Common myeloid progenitor, CD34-positive (primary cell): ENCODE results near the gene SEL1L.

ENCODE experiments used
- CTCF ChIA-PET: fragments of 350-600 bp; sonication (Branson Sonifier 250); formaldehyde crosslinking; loops from one replicate; lab custom pipeline; 2021; ENCODE audit warnings: antibody characterized with exemption; lab: Charles Lee
- POLR2A ChIA-PET: fragments of 350-600 bp; sonication (Branson Sonifier 250); formaldehyde crosslinking; loops from one replicate; lab custom pipeline; 2021; ENCODE audit warnings: antibody characterized with exemption; lab: Charles Lee
- DNase-seq, 3 donors: peaks; one replicate each; pipeline versions ENCODE4 v3.0.0 to v3.0.0-alpha.2; 2013
- H3K27ac ChIP-seq, 2 experiments: 1 replicate in 1 of 2; 2 replicates in 1 of 2; pipeline ENCODE4 v1.7.0; 2013; ENCODE audit warnings: inconsistent platforms in 2 of 2, low read length in 2 of 2, mild to moderate bottlenecking in 2 of 2, low read depth in 1 of 2, moderate library complexity in 1 of 2; ENCODE audit not compliant: severe bottlenecking in 2 of 2, insufficient read depth in 1 of 2, poor library complexity in 1 of 2
- H3K27me3 ChIP-seq, 5 experiments: replicated peaks in 2 of 5; 1 replicate in 3 of 5; 2 replicates in 2 of 5; pipeline versions ENCODE4 v1.6.1 to v1.7.0; 2013; ENCODE audit warnings: low read length in 4 of 5, mild to moderate bottlenecking in 2 of 5, moderate library complexity in 2 of 5, inconsistent platforms in 1 of 5; ENCODE audit not compliant: insufficient read depth in 5 of 5, control insufficient read depth in 4 of 5
- H3K36me3 ChIP-seq, 4 experiments: 1 replicate in 2 of 4; 2 replicates in 2 of 4; pipeline versions ENCODE4 v1.6.1 to v1.7.0; 2013; ENCODE audit warnings: low read length in 3 of 4, control low read depth in 1 of 4, mild to moderate bottlenecking in 1 of 4; ENCODE audit not compliant: control insufficient read depth in 4 of 4, insufficient read depth in 4 of 4
- H3K4me1 ChIP-seq, 4 experiments: 1 replicate in 3 of 4; 2 replicates in 1 of 4; pipeline versions ENCODE4 v1.6.1 to v1.7.1; 2013; ENCODE audit warnings: low read length in 3 of 4, mild to moderate bottlenecking in 3 of 4, control low read depth in 1 of 4, inconsistent platforms in 1 of 4, moderate library complexity in 1 of 4; ENCODE audit not compliant: control insufficient read depth in 4 of 4, insufficient read depth in 4 of 4; ENCODE audit errors: control extremely low read depth in 1 of 4
- H3K4me3 ChIP-seq, 7 experiments: 1 replicate in 4 of 7; 2 replicates in 3 of 7; pipeline versions ENCODE4 v1.5.1 to v1.7.0; 2013; ENCODE audit warnings: mild to moderate bottlenecking in 7 of 7, low read length in 6 of 7, moderate library complexity in 6 of 7, inconsistent platforms in 2 of 7, low read depth in 2 of 7, control low read depth in 1 of 7; ENCODE audit not compliant: insufficient read depth in 4 of 7, control insufficient read depth in 1 of 7; ENCODE audit errors: extremely low read depth in 1 of 7
- H3K9me3 ChIP-seq, 5 experiments: 1 replicate in 4 of 5; 2 replicates in 1 of 5; pipeline versions ENCODE4 v1.6.1 to v1.7.1; 2013; ENCODE audit warnings: low read length in 4 of 5, mild to moderate bottlenecking in 2 of 5, inconsistent platforms in 1 of 5, low read depth in 1 of 5, moderate library complexity in 1 of 5; ENCODE audit not compliant: control insufficient read depth in 4 of 5, insufficient read depth in 2 of 5; ENCODE audit errors: control extremely low read depth in 1 of 5
- WGBS: methylation state at CpG from one replicate; pipeline ENCODE4 v1.1.5; 2013; ENCODE audit not compliant: insufficient coverage; 5-methylcytosine and 5-hydroxymethylcytosine counted together

SEL1L gene

DNA sequence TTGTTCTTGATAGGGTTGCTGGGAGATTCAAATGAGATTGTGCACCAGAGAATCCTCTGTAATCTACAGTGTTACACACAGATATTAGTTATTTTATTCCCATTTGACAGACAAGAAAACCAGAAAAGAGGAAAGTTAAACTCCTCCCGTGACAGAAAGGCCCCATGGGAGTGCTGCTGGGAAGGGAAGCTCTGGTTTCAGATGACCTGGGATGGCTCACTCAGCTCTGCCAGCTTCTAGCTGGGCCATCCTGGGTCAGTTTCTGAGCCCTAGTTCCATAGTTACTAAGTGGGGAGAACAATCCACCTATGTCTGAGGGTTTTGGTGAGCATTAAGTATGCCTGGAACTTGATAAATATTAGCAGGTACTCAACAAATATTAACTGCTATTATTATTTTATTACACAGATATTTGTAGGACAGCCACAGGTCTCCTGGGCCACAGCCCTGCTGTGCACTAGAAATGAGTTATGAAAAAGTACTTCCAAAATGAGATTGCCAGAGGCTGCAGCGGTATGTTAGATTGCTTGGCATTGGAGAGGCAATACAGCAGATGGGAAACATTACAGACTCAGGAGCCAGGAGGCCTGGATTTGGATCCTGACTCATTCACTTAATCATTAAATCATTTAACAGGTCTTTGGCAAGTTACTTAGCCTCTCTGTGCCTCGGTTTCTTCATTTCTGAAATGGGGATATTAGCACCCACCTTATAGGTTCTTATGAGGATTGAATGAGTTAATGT is 86.5 kb downstream of the SEL1L start:
- Histone ChIP-seq H3K27ac (no peak overlapping the region), H3K36me3 (no peaks in the 10 kb centered on the region), H3K27me3 (no peaks in the 10 kb centered on the region), H3K4me1 (no peaks in the 10 kb centered on the region), H3K4me3 (no peak overlapping the region), H3K9me3 (no peaks in the 10 kb centered on the region)
- ChIA-PET CTCF (interaction anchor here (0.6 to 1.5 kb wide), 5 partner anchors 11 to 475 kb away, joined by 3 to 5 read pairs (median 3); no protein-coding TSS in a partner anchor), POLR2A (no interaction called here)
- no peak for DNase-seq
- WGBS, result 100% methylated on average over 2 of the region's 3 CpGs

DNA sequence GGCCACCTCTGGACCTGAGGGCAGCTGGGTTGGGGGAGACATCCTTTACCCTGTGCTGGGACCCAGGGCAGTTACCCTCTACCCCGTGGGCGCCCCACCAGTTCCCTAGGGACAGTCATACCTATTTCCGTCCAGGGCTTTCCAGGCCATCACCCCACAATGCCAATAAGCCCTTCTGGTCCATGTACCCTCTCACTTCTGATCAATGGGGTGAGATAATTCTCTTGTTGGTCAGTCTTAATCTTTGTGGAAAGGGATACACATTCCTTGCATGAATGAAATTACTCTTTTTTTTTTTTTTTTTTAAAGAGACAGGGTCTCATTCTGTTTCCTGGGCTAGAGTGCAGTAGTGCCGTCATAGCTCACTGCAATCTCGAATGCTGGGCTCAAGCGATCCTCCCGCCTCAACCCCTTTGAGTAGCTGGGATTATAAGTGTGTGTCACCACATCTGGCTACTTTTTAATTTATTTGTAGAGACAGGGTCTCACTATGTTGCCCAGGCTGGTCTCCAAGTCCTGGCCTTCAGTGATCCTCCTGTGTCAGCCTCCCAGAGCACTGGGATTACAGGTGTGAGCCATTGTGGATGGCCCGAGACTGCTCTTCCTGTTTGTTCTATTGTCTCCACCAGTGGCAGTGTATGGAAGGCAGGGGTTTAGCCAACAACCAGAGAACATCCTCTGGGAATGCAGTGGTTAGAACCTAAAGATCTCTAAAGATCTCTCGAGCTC is 87.2 kb downstream of the SEL1L start:
- 100% methylated on average over 5 of the region's 9 CpGs for WGBS
- Histone ChIP-seq H3K27ac (no peak overlapping the region), H3K4me1 (no peaks in the 10 kb centered on the region), H3K4me3 (no peak overlapping the region), H3K27me3 (no peaks in the 10 kb centered on the region), H3K36me3 (no peaks in the 10 kb centered on the region), H3K9me3 (no peaks in the 10 kb centered on the region)
- ChIA-PET CTCF (interaction anchor here (0.6 to 6.4 kb wide), 7 partner anchors 8 to 475 kb away, joined by 3 to 36 read pairs (median 3); no protein-coding TSS in a partner anchor), POLR2A (no interaction called here)
- no peak for DNase-seq

DNA sequence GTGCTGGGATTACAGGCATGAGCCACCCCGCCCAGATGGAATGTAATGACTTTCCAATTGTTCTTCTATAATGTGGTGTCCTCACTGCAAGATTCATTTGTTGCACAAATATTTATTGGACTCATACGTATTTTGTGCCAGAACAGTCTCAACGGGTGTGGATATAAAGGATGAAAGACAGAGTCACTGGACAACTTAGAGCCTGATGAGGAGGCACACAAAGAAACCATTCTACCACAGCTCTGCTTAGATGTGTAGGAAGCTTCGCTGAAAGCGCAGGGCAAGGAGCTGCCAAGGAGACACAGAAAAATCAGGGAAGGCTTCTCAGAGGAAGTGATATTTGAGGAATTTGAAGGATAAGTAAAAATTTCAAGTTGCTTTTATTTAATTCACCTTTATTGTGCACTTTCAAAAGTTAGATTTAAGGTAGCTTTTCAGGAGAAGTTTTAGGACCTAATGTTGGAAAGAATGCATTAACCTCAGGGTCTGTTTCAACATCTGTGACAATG is 92.0 kb downstream of the SEL1L start:
- CTCF ChIA-PET, result interaction anchor here (3.1 to 6.4 kb wide), 2 partner anchors 13 to 172 kb away, joined by 11 to 36 read pairs; no protein-coding TSS in a partner anchor
- H3K4me3 ChIP-seq, result no peak overlapping the region
- H3K9me3 ChIP-seq, result no peaks in the 10 kb centered on the region
- no peak for DNase-seq
- peaks cover 2 to 7% (median 4%) of the 10 kb centered on the region in 4 experiments for H3K4me1 ChIP-seq
- WGBS, result 100% methylated on average over 2 of the region's 5 CpGs
- H3K27ac ChIP-seq, result no peak overlapping the region
- H3K27me3 ChIP-seq, result no peaks in the 10 kb centered on the region
- no peaks in the 10 kb centered on the region for H3K36me3 ChIP-seq
- POLR2A ChIA-PET, result no interaction called here

DNA sequence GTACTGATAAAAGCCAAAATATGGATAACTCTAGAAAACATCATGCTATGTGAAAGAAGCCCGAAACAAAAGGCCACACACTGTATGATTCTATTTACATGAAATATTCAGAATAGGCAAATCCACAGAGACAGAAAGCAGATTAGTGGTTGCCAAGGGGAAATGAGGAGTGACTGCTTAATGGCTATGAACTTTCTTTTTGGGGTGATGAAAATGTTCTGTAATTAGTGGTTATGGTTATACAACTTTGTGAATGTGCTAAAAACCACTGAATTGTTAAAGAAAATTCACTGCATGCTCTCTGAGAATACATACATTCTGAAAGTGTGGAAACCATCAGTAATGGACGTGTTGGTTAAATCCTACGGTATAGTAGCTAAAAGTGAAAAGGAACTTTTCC is 93.6 kb downstream of the SEL1L start:
- H3K27me3 ChIP-seq, result no peaks in the 10 kb centered on the region
- H3K9me3 ChIP-seq, result no peaks in the 10 kb centered on the region
- ChIA-PET CTCF (interaction anchor here (1.3 to 6.4 kb wide), 4 partner anchors 10 to 170 kb away, joined by 3 to 36 read pairs (median 9); no protein-coding TSS in a partner anchor), POLR2A (interaction anchor here (0.8 kb wide), 1 partner anchor 133 kb away, joined by 3 read pairs; no protein-coding TSS in a partner anchor)
- no peak overlapping the region for H3K4me3 ChIP-seq
- no peaks in the 10 kb centered on the region for H3K36me3 ChIP-seq
- DNase-seq, result no peak
- H3K4me1 ChIP-seq, result peaks cover 5 to 19% (median 13%) of the 10 kb centered on the region in 4 experiments
- 100% methylated on average over 2 of the region's 3 CpGs for WGBS
- no peak overlapping the region for H3K27ac ChIP-seq

DNA sequence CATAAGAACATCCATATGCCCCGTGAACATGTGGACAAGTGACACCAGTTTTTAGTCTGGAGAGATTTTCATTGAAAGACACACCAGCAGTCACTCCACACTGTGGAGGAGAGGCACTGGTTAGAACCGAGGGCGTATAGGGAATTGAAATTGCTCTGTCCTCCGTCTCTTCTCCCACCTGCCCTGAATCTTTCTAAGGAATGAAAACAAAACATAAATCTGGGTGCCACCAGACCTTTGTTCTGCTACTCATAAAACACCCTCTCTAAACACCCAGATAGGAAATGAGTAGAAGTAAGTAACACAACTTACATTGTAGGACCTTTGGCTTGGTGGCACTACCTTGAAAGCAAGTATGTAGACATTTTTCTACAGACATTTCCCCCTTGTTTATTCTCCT is 96.4 kb downstream of the SEL1L start:
- peak overlapping the region in 4 of 7 experiments; percentile 64 to 87 (median 71) for H3K4me3 ChIP-seq
- peak in 1 of 3 donors; percentile 29 for DNase-seq
- no peaks in the 10 kb centered on the region for H3K27me3 ChIP-seq
- whole genome bisulfite sequencing, result no CpG with 5 or more reads among the region's 4 CpGs
- peaks cover 11 to 45% (median 23%) of the 10 kb centered on the region in 4 experiments for H3K4me1 ChIP-seq
- no peak overlapping the region for H3K27ac ChIP-seq
- no peaks in the 10 kb centered on the region for H3K9me3 ChIP-seq
- no peaks in the 10 kb centered on the region for H3K36me3 ChIP-seq
- CTCF ChIA-PET, result interaction anchor here (1.3 to 1.7 kb wide), 5 partner anchors 12 to 167 kb away, joined by 3 to 6 read pairs (median 3); no protein-coding TSS in a partner anchor
- POLR2A ChIA-PET, result no interaction called here

DNA sequence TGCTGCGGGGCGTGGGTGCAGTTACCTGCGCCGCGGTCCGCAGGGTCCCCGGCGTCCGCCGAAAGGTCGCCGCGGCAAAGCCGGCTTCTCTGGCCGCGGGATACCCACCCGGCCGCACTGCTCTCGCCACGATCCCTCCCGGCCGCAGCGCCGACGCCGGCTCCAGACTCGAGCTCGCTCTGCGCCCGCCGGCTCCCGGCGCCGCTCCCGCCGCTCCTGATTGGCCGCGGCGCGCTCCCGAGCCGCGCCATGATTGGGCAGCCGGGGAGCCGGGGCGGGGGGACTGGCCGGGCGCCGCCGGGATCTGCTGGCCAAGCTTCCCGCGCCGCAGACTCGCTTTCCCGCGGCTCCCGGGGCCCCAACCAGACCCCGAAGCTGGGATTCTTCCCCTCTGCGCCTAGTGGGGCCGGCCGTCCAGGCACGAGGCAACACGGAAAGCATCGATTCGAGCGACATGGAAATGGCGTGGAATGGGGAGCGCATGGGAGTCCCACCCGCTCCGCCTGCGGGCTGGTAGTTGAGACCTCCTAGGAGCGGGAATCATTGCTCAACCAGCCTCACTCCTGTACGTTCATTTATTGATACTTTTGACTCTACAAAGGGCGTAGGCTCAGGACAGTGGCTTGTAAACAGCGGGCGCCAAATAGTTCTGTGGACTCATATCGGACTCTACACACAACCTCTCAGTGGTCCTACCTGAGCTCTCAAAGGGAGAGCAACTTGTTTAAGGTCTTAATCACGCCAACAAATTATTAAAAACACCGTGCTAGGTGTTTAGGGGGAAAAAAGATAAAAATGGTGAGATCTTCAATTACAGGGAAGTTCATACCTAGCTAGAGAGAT is 97.1 kb downstream of the SEL1L start:
- H3K27ac ChIP-seq, result no peak overlapping the region
- no peaks in the 10 kb centered on the region for H3K36me3 ChIP-seq
- peak; percentile 75 to 82 (median 76) for DNase-seq
- ChIA-PET CTCF (interaction anchor here (0.7 to 1.7 kb wide), 12 partner anchors 10 to 167 kb away, joined by 3 to 6 read pairs (median 3); no protein-coding TSS in a partner anchor), POLR2A (interaction anchor here (0.6 kb wide), 1 partner anchor 29 kb away, joined by 3 read pairs; no protein-coding TSS in a partner anchor)
- no peaks in the 10 kb centered on the region for H3K27me3 ChIP-seq
- no peaks in the 10 kb centered on the region for H3K9me3 ChIP-seq
- peaks cover 11 to 50% (median 23%) of the 10 kb centered on the region in 4 experiments for H3K4me1 ChIP-seq
- WGBS, result 0% methylated on average over 44 of the region's 79 CpGs
- peak overlapping the region; percentile 36 to 87 (median 75) for H3K4me3 ChIP-seq
